HEK293T (cell line): Measurements from ENCODE around the gene IL1RAPL1.

Experiments used
- BHLHE40 ChIP-seq: fragments of 450-650 bp; IDR thresholded peaks from 2 replicates; pipeline ENCODE4 v1.6.1; 2016; ENCODE audit warnings: mild to moderate bottlenecking, moderate library complexity, borderline replicate concordance
- CTBP1 ChIP-seq: fragments of 450-650 bp; IDR thresholded peaks from 2 replicates; pipeline ENCODE4 v1.6.1; 2016; ENCODE audit warnings: borderline replicate concordance
- FOXM1 ChIP-seq: fragments of 450-650 bp; IDR thresholded peaks from 2 replicates; pipeline ENCODE4 v1.6.1; 2017; ENCODE audit warnings: mild to moderate bottlenecking, borderline replicate concordance
- NFRKB ChIP-seq: fragments of 450-650 bp; IDR thresholded peaks from 2 replicates; pipeline ENCODE4 v1.6.1; 2016; ENCODE audit warnings: mild to moderate bottlenecking, moderate library complexity
- PKNOX1 ChIP-seq: fragments of 450-650 bp; IDR thresholded peaks from 2 replicates; pipeline ENCODE4 v1.6.1; 2016
- SP1 ChIP-seq: fragments of 450-650 bp; IDR thresholded peaks from 2 replicates; pipeline ENCODE4 v1.6.1; 2017
- TARDBP ChIP-seq: fragments of 450-650 bp; IDR thresholded peaks from 2 replicates; pipeline ENCODE4 v1.6.1; 2016
- ZNF384 ChIP-seq: fragments of 450-650 bp; IDR thresholded peaks from 2 replicates; pipeline ENCODE4 v1.6.1; 2016

GRCh38 chrX:29233592-29234183, 646.4 kb downstream of the IL1RAPL1 start:
- TF ChIP-seq TARDBP, result no peak
- TF ChIP-seq CTBP1, result no peak
- no peak for TF ChIP-seq PKNOX1
- TF ChIP-seq BHLHE40, result no peak
- TF ChIP-seq NFRKB, result no peak
- no peak for TF ChIP-seq SP1
- TF ChIP-seq FOXM1, result no peak
- no peak for TF ChIP-seq ZNF384
